GM12878 (cell line): ENCODE results near the gene WDR64.

Source experiments
- BHLHE40 ChIP-seq, 2 experiments: fragments of 450-650 bp in 1 of 2; IDR thresholded peaks; 2 replicates each; pipeline ENCODE4 v1.6.1; 2011 to 2017; ENCODE audit warnings: low read depth in 2 of 2, borderline replicate concordance in 1 of 2, improper control_type of control experiment in 1 of 2, low read length in 1 of 2, mild to moderate bottlenecking in 1 of 2
- CTCF ChIP-seq, 3 experiments: IDR thresholded peaks in 2 of 3; conservative IDR thresholded peaks in 1 of 3; 2 replicates each; pipeline ENCODE4 v1.5.1; 2011; ENCODE audit warnings: low read depth in 3 of 3, low read length in 3 of 3, mild to moderate bottlenecking in 3 of 3, control low read depth in 2 of 3, moderate library complexity in 2 of 3, inconsistent platforms in 1 of 3, mixed read lengths in 1 of 3; ENCODE audit not compliant: control insufficient read depth in 2 of 3, insufficient read depth in 1 of 3; ENCODE audit errors: extremely low read depth in 1 of 3
- HSF1 ChIP-seq: fragments of 150-350 bp; IDR thresholded peaks from 2 replicates; pipeline ENCODE4 v1.6.1; 2014; ENCODE audit warnings: mild to moderate bottlenecking, low read depth, low read length
- LARP7 ChIP-seq: fragments of 450-650 bp; IDR thresholded peaks from 2 replicates; pipeline ENCODE4 v1.6.1; 2017; ENCODE audit warnings: mild to moderate bottlenecking
- MYC ChIP-seq: IDR thresholded peaks from 2 replicates; pipeline ENCODE4 v1.6.1; 2011; ENCODE audit warnings: mild to moderate bottlenecking, low read length, moderate library complexity, inconsistent platforms; ENCODE audit not compliant: insufficient read depth, insufficient replicate concordance, insufficient read length, severe bottlenecking
- NBN ChIP-seq: fragments of 450-650 bp; IDR thresholded peaks from 2 replicates; pipeline ENCODE4 v1.6.1; 2016
- NFYB ChIP-seq: IDR thresholded peaks from 2 replicates; pipeline ENCODE4 v1.6.1; 2011; ENCODE audit warnings: low read depth, mild to moderate bottlenecking, low read length, improper control_type of control experiment, moderate library complexity; ENCODE audit not compliant: insufficient read depth
- POLR2A ChIP-seq: IDR thresholded peaks from 2 replicates; pipeline ENCODE4 v1.6.1; 2011; ENCODE audit warnings: low read depth, mild to moderate bottlenecking, low read length
- POLR2AphosphoS5 ChIP-seq: IDR thresholded peaks from 2 replicates; pipeline ENCODE4 v1.6.1; 2011; ENCODE audit warnings: mild to moderate bottlenecking, low read length, inconsistent platforms
- ZBTB11 ChIP-seq: fragments of 450-650 bp; formaldehyde crosslinking; IDR thresholded peaks from 2 replicates; pipeline ENCODE4 v1.5.0; 2022; ENCODE audit warnings: mild to moderate bottlenecking, missing genetic modification characterization
- ZSCAN29 ChIP-seq: fragments of 450-650 bp; IDR thresholded peaks from 2 replicates; pipeline ENCODE4 v1.6.1; 2017; ENCODE audit warnings: mild to moderate bottlenecking, moderate library complexity

GRCh38 chr1:241660424-241660972 is 8.4 kb downstream of the WDR64 start:
- TF ChIP-seq BHLHE40 (IDR thresholded peaks at IDR 0.05; ENCODE audit: borderline replicate concordance in 1 of 2, low read depth in 2 of 2, low read length in 1 of 2) (no peak), CTCF (IDR thresholded peaks at IDR 0.05 in 2 of 3, conservative IDR thresholded peaks at IDR 0.05 in 1 of 3; ENCODE audit: control insufficient read depth in 2 of 3, extremely low read depth in 1 of 3, insufficient read depth in 1 of 3, low read depth in 3 of 3, low read length in 3 of 3) (no peak), ZSCAN29 (no peak), POLR2AphosphoS5 (no peak), NBN (no peak), HSF1 (no peak), LARP7 (no peak), POLR2A (no peak), MYC (no peak), NFYB (no peak), ZBTB11 (CRISPR knock-in tag) (no peak)
